ENCODE data around the gene NPAS3. TPM values are rescaled to one million over a fixed set of nuclear protein-coding genes. Genes with fewer than 3 reads are reported as not detected.

The NPAS3 gene
- total RNA-seq, 1 experiment from 2014 or later: not detected

DNA sequence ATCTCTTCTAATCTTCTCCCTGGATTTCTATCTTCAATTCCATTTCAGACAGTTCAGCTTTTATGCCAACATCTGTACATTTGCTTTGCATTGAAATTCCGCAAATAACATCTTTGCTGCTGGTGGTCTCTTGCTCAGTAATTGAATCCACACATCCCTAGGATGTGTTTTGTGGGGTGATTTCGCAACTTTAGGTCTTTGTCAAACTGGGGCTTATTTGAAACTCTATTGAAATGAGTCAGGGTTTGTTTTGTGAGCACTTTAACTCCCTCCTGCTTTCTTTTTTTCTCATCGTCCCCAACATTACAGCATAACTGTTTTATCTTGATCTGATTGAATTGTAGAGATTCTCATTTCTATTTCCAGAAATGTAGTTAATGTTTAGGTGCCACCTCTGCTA, 404.3 kb downstream of the NPAS3 start:
- no peaks in the 10 kb centered on the region for H3K9me2 ChIP-seq (ENCODE audit: insufficient read depth)

More for the DNA sequence above, 404.3 kb downstream of the NPAS3 start:
- no peak overlapping the region for H3K4me2 ChIP-seq (ENCODE audit: low read length)
- no peak overlapping the region for H3K9ac ChIP-seq (ENCODE audit: low read length)
- no peak overlapping the region for H3K27ac ChIP-seq (ENCODE audit: low read depth, low read length)
- H3K27me3 ChIP-seq (ENCODE audit: insufficient read depth, low read length): no peaks in the 10 kb centered on the region
- no peaks in the 10 kb centered on the region for H3K36me3 ChIP-seq (ENCODE audit: control insufficient read depth in 1 of 2, insufficient read depth in 2 of 2, low read length in 2 of 2)
- peaks cover 0 to 3% of the 10 kb centered on the region in 2 experiments; a peak in 1 of 4 replicates for H3K9me3 ChIP-seq (ENCODE audit: control insufficient read depth in 1 of 2, insufficient read depth in 1 of 2, low read depth in 1 of 2, low read length in 2 of 2)
- H3K79me2 ChIP-seq (ENCODE audit: insufficient read depth, low read length): no peaks in the 10 kb centered on the region
- ChIA-PET POLR2A (no interaction called here), RAD21 (ENCODE audit: low non-redundant PET in 1 of 2, low total read pairs in 2 of 2, uncharacterized antibody in 2 of 2, unreplicated experiment in 2 of 2) (no interaction called here), CTCF (no interaction called here)
- ATAC-seq (no peak), DNase-seq (ENCODE audit: low read depth, low spot score) (no peak)
- intact Hi-C loops (cut with micrococcal nuclease): no loop called here
- no peak overlapping the region for H3K4me3 ChIP-seq (replicated peaks in 1 of 2; ENCODE audit: low read depth in 1 of 2, low read length in 2 of 2)
- no peak overlapping the region for H2AFZ ChIP-seq (ENCODE audit: low read depth, low read length, poor library complexity, severe bottlenecking)
- H3K4me1 ChIP-seq (ENCODE audit: control insufficient read depth in 1 of 2, insufficient read depth in 2 of 2, low read length in 2 of 2): no peaks in the 10 kb centered on the region
- no TSS peak for BruUV-seq (replicated peaks)
- no peaks in the 10 kb centered on the region for H4K20me1 ChIP-seq (ENCODE audit: insufficient read depth)
- TF ChIP-seq SIN3A (IDR thresholded peaks at IDR 0.05; ENCODE audit: low read depth): no peak
- no peak for TF ChIP-seq ZFX (IDR thresholded peaks at IDR 0.05)
- TF ChIP-seq, protein P1, sequence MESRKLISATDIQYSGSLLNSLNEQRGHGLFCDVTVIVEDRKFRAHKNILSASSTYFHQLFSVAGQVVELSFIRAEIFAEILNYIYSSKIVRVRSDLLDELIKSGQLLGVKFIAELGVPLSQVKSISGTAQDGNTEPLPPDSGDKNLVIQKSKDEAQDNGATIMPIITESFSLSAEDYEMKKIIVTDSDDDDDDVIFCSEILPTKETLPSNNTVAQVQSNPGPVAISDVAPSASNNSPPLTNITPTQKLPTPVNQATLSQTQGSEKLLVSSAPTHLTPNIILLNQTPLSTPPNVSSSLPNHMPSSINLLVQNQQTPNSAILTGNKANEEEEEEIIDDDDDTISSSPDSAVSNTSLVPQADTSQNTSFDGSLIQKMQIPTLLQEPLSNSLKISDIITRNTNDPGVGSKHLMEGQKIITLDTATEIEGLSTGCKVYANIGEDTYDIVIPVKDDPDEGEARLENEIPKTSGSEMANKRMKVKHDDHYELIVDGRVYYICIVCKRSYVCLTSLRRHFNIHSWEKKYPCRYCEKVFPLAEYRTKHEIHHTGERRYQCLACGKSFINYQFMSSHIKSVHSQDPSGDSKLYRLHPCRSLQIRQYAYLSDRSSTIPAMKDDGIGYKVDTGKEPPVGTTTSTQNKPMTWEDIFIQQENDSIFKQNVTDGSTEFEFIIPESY (IDR thresholded peaks at IDR 0.05; ENCODE audit: extremely low read depth, insufficient replicate concordance, low read length): no peak
- no peak for TF ChIP-seq EGR1 (IDR thresholded peaks at IDR 0.05; ENCODE audit: low read depth)
- TF ChIP-seq YY1 (IDR thresholded peaks at IDR 0.05; ENCODE audit: extremely low read depth, insufficient replicate concordance, low read depth, low read length): no peak
- TF ChIP-seq SP1 (IDR thresholded peaks at IDR 0.05; ENCODE audit: low read depth): no peak
- TF ChIP-seq JUND (IDR thresholded peaks at IDR 0.05): no peak
- no peak for TF ChIP-seq CBX3 (IDR thresholded peaks at IDR 0.05; ENCODE audit: low read depth)
- TF ChIP-seq SRF (IDR thresholded peaks at IDR 0.05; ENCODE audit: low read depth): no peak
- TF ChIP-seq CTCF (IDR thresholded peaks at IDR 0.05 in 2 of 3, conservative IDR thresholded peaks at IDR 0.05 in 1 of 3; ENCODE audit: borderline replicate concordance in 1 of 3, insufficient read depth in 1 of 3, low read depth in 2 of 3, low read length in 2 of 3): no peak
- no peak for TF ChIP-seq POLR2A (IDR thresholded peaks at IDR 0.05; ENCODE audit: borderline replicate concordance, extremely low read depth, insufficient read depth, insufficient read length)
- TF ChIP-seq ELF1 (IDR thresholded peaks at IDR 0.05; ENCODE audit: borderline replicate concordance, low read depth): no peak
- TF ChIP-seq CEBPB (IDR thresholded peaks at IDR 0.05; ENCODE audit: low read depth): no peak
- TF ChIP-seq POLR2AphosphoS5 (IDR thresholded peaks at IDR 0.05; ENCODE audit: low read depth, low read length): no peak
- no peak for TF ChIP-seq EZH2 (IDR thresholded peaks at IDR 0.05)
